ENCODE measurements around the gene KAZN.
"Not testable (repeated sequence)": the region's sequence is repeated elsewhere in the genome, so short reads cannot be mapped to it uniquely, and the experiment has no call there.

GRCh38 chr1:15040685-15041084 lies 442.2 kb downstream of the KAZN start:
- not testable (repeated sequence) for TF ChIP-seq CTCF (IDR thresholded peaks at IDR 0.05); POLR2A (IDR thresholded peaks at IDR 0.05; ENCODE audit: low read length); RCOR1 (IDR thresholded peaks at IDR 0.05; ENCODE audit: low read depth, low read length); MAX (IDR thresholded peaks at IDR 0.05); ELK1 (IDR thresholded peaks at IDR 0.05; ENCODE audit: low read depth, low read length); EHF (CRISPR knock-in tag; IDR thresholded peaks at IDR 0.05)

Data from A549 (cell line).